ENCODE results near the gene ATG9B. TPM values are rescaled to one million over a fixed set of nuclear protein-coding genes. Genes with fewer than 3 reads are reported as not detected.
"Not testable (repeated sequence)": the region's sequence is repeated elsewhere in the genome, so short reads cannot be mapped to it uniquely, and the experiment has no call there.

Gene ATG9B
- total RNA-seq, 2 experiments from 2014 or later = 6.9 to 10.0 TPM

DNA sequence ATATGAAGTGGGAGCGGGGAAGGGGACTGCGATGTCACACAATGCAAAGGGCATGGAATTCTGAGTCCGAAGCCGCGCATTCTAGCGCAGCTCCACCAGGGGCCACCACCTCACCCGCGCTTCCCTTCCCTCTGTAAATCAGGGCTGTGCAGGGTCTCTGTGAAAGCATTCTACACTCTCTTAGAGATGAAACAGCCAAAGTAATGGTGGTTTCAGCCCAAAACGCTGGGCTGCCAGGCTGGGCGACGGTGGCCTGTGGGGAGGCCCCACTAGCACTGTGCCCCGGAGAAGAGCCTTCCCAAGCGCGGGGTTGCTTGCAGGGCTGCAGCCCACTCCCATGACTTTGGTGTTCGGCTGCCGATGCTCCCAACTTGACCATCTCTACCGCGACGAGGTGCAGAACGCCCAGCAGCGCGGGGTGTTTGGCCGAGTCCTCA is 11.4 kb downstream of the ATG9B start:
- H3K36me3 Mint-ChIP-seq (ENCODE audit: low read depth) = peaks cover 9% of the 10 kb centered on the region
- peaks cover 77% of the 10 kb centered on the region for H3K4me1 Mint-ChIP-seq
- CTCF ChIA-PET = interaction anchor here (0.6 to 1.4 kb wide), 4 partner anchors 15 to 38 kb away, joined by 3 to 9 read pairs (median 4); partner anchors contain the start of gene ABCB8
- H3K9me3 Mint-ChIP-seq (ENCODE audit: low read depth) = no peaks in the 10 kb centered on the region
- DNase-seq = peak; percentile 49
- peak overlapping the region; percentile 22 for H3K27ac Mint-ChIP-seq
- peak overlapping the region; percentile 8 for H3K4me3 Mint-ChIP-seq
- no peak for ATAC-seq
- intact Hi-C loops (cut with DNase I, micrococcal nuclease) = loop anchor here (1.0 to 5.0 kb wide), 6 partner anchors 15 to 214 kb away; partner anchors contain the start of genes ABCB8 (in 1 of the 2), ABCF2 (in 1 of the 2), CDK5 (in 1 of the 2) and SLC4A2 (in 1 of the 2)
- no peaks in the 10 kb centered on the region for H3K27me3 Mint-ChIP-seq
- POLR2A ChIA-PET = no interaction called here

DNA sequence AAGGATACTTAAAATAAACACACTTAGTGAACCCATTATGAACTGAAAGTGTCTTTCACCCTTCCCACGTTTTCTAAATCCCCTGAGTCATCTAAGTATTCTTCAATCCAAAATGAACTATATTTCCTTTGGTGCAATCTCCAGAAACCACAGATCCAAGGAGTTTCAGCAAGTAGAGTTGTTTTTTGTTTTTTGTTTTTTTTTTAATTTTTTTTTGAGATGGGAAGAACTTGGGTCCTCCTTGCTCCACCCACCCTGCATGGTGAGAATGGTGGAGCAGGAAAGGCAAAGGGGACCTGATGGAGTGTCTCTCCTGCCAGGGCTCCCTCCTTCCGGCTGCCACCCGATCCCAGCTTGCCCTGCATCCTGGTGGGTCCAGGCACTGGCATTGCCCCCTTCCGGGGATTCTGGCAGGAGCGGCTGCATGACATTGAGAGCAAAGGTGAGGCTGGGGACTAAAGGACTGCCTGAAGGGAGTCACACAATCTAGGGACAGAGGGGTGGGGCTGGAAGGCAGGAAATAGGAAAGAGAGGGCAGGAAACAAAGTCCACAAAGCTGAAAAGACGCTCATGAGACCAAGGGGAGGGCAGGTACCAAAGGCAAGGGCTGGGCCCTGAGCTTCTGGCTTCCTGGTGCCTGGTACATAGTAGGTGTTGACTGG is 12.1 kb downstream of the ATG9B start:
- H3K4me3 Mint-ChIP-seq = peak overlapping the region; percentile 26
- CTCF ChIA-PET = interaction anchor here (0.6 to 3.2 kb wide), 6 partner anchors 16 to 98 kb away, joined by 3 to 15 read pairs (median 3); no protein-coding TSS in a partner anchor
- no peaks in the 10 kb centered on the region for H3K27me3 Mint-ChIP-seq
- H3K4me1 Mint-ChIP-seq = peaks cover 77% of the 10 kb centered on the region
- intact Hi-C loops (cut with DNase I, micrococcal nuclease) = loop anchor here (2.0 to 5.0 kb wide), 4 partner anchors 37 to 215 kb away; partner anchors contain the start of genes ABCF2 (in 1 of the 2), CDK5 (in 1 of the 2) and SLC4A2 (in 1 of the 2)
- POLR2A ChIA-PET = interaction anchor here (0.8 kb wide), 1 partner anchor 14 kb away, joined by 6 read pairs; no protein-coding TSS in a partner anchor
- ATAC-seq = no peak
- H3K36me3 Mint-ChIP-seq (ENCODE audit: low read depth) = peaks cover 9% of the 10 kb centered on the region
- H3K9me3 Mint-ChIP-seq (ENCODE audit: low read depth) = no peaks in the 10 kb centered on the region
- no peak for DNase-seq
- H3K27ac Mint-ChIP-seq = peak overlapping the region; percentile 45

DNA sequence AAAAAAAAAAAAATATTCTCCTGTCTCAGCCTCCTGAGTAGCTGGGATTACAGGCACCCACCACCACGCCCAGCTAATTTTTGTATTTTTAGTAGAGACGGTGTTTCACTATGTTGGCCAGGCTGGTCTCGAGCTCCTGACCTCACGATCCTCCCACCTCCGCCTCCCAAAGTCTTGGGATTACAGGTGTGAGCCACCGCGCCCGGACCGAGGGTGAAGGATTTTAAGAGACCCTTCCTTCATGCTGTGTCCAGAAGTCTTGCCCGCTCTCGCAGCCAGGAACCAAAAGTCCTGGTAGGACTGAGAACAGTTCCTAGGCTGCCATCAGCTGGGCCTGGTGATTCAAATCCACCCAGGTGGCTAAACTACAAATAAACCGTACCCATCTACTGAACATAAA is 12.7 kb downstream of the ATG9B start:
- Mint-ChIP-seq H3K4me1 (peaks cover 75% of the 10 kb centered on the region), H3K27ac (peak overlapping the region; percentile 45), H3K4me3 (peak overlapping the region; percentile 26)
- not testable (repeated sequence) for H3K9me3 Mint-ChIP-seq (ENCODE audit: low read depth); ATAC-seq; H3K27me3 Mint-ChIP-seq; H3K36me3 Mint-ChIP-seq (ENCODE audit: low read depth); DNase-seq
- intact Hi-C loops (cut with DNase I, micrococcal nuclease) = loop anchor here (2.0 to 5.0 kb wide), 4 partner anchors 37 to 216 kb away; partner anchors contain the start of genes ABCF2 (in 1 of the 2), CDK5 (in 1 of the 2) and SLC4A2 (in 1 of the 2)
- ChIA-PET POLR2A (interaction anchor here (0.6 to 0.8 kb wide), 2 partner anchors 15 to 247 kb away, joined by 4 to 6 read pairs; no protein-coding TSS in a partner anchor), CTCF (interaction anchor here (0.6 to 4.0 kb wide), 9 partner anchors 15 to 155 kb away, joined by 3 to 35 read pairs (median 6); partner anchors contain the start of genes ABCB8, FASTK and NOS3)

DNA sequence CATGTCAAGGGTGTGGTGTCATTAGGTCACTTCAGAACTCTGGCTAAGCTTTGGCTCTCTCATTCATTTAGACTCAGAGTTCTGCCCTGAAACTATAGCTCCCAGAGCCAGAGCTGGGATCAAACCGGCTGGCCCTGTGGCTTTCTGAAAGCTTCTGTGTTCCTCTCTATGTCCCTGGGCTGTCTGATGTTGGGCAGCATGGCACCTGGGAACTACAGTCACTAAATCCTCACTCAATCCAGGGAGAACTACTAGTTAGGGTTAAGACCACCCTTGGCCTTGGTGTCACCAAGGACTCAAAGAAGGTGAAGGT is 13.2 kb downstream of the ATG9B start:
- Mint-ChIP-seq H3K36me3 (ENCODE audit: low read depth) (peaks cover 9% of the 10 kb centered on the region), H3K4me1 (peaks cover 71% of the 10 kb centered on the region), H3K27ac (peak overlapping the region; percentile 82), H3K4me3 (peak overlapping the region; percentile 66), H3K27me3 (no peaks in the 10 kb centered on the region), H3K9me3 (ENCODE audit: low read depth) (no peaks in the 10 kb centered on the region)
- intact Hi-C loops (cut with DNase I, micrococcal nuclease) = loop anchor here (5.0 kb wide), 3 partner anchors 39 to 216 kb away; partner anchors contain the start of genes ABCF2 (in 1 of the 2), CDK5 (in 1 of the 2) and SLC4A2 (in 1 of the 2)
- ATAC-seq = peak; percentile 14
- ChIA-PET CTCF (interaction anchor here (0.6 to 6.1 kb wide), 15 partner anchors 8 to 564 kb away, joined by 3 to 43 read pairs (median 4); partner anchors contain the start of genes ABCB8, ABCF2, FASTK and NOS3), POLR2A (interaction anchor here (0.6 to 0.8 kb wide), 3 partner anchors 15 to 247 kb away, joined by 4 to 6 read pairs (median 4); no protein-coding TSS in a partner anchor)
- DNase-seq = no peak

DNA sequence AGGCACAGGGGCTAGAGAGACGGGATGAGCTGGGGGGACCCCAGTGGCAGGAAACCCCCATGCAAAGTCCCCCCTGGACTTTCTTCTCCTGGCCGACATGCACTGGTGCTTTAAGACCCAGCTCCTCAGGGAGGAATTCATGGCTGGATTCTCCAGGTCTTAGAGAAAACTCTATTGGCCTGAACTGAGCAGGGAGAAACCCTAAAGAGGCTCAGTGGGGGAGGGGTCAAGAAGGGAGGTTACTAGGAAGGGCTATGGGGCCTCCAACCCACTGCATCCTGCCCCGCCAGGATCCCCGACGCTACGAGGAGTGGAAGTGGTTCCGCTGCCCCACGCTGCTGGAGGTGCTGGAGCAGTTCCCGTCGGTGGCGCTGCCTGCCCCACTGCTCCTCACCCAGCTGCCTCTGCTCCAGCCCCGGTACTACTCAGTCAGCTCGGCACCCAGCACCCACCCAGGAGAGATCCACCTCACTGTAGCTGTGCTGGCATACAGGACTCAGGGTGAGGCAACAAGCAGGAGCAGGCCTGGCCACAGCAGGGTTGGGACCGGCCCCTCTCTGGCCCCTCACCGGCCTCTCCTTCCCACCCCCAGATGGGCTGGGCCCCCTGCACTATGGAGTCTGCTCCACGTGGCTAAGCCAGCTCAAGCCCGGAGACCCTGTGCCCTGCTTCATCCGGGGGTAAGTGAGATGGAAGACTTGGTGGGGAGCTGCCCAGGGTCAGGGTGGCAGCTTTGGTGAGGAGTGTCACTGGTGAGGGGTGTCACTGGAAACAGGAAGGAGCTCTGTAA is 13.8 kb downstream of the ATG9B start:
- DNase-seq = peak; percentile 66
- peaks cover 68% of the 10 kb centered on the region for H3K4me1 Mint-ChIP-seq
- POLR2A ChIA-PET = interaction anchor here (0.6 kb wide), 2 partner anchors 133 to 430 kb away, joined by 3 to 4 read pairs; partner anchors contain the start of gene CRYGN

DNA sequence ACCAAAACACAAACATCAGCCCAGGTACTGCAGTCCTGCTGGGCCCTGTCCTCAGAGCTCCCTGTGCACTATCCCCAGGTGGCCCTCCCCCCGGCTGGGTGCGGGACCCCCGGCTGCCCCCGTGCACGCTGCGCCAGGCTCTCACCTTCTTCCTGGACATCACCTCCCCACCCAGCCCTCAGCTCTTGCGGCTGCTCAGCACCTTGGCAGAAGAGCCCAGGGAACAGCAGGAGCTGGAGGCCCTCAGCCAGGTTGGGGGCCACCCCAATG is 14.3 kb downstream of the ATG9B start:
- Mint-ChIP-seq H3K9me3 (ENCODE audit: low read depth) (no peaks in the 10 kb centered on the region), H3K27ac (no peak overlapping the region), H3K4me1 (peaks cover 63% of the 10 kb centered on the region), H3K27me3 (no peaks in the 10 kb centered on the region), H3K36me3 (ENCODE audit: low read depth) (peaks cover 5% of the 10 kb centered on the region), H3K4me3 (peak overlapping the region; percentile 66)
- ChIA-PET POLR2A (interaction anchor here (0.6 kb wide), 1 partner anchor 430 kb away, joined by 3 read pairs; the partner anchor contains the start of gene CRYGN), CTCF (interaction anchor here (0.8 to 6.1 kb wide), 12 partner anchors 10 to 563 kb away, joined by 3 to 43 read pairs (median 4); partner anchors contain the start of gene NOS3)
- ATAC-seq (no peak), DNase-seq (no peak)
- intact Hi-C loops (cut with DNase I, micrococcal nuclease) = loop anchor here (5.0 kb wide), 3 partner anchors 38 to 217 kb away; partner anchors contain the start of genes ABCF2 (in 1 of the 2), CDK5 (in 1 of the 2) and SLC4A2 (in 1 of the 2)

More for the DNA sequence above, 13.8 kb downstream of the ATG9B start:
- no peaks in the 10 kb centered on the region for H3K9me3 Mint-ChIP-seq (ENCODE audit: low read depth)
- intact Hi-C loops (cut with DNase I, micrococcal nuclease) = loop anchor here (5.0 kb wide), 3 partner anchors 38 to 217 kb away; partner anchors contain the start of genes ABCF2 (in 1 of the 2), CDK5 (in 1 of the 2) and SLC4A2 (in 1 of the 2)
- CTCF ChIA-PET = interaction anchor here (0.6 to 6.1 kb wide), 20 partner anchors 8 to 563 kb away, joined by 3 to 43 read pairs (median 4); partner anchors contain the start of genes ABCB8, ABCF2, FASTK and NOS3
- H3K4me3 Mint-ChIP-seq = peak overlapping the region; percentile 66
- peaks cover 9% of the 10 kb centered on the region for H3K36me3 Mint-ChIP-seq (ENCODE audit: low read depth)
- peak; percentile 28 for ATAC-seq
- H3K27me3 Mint-ChIP-seq = no peaks in the 10 kb centered on the region
- H3K27ac Mint-ChIP-seq = peak overlapping the region; percentile 82

DNA sequence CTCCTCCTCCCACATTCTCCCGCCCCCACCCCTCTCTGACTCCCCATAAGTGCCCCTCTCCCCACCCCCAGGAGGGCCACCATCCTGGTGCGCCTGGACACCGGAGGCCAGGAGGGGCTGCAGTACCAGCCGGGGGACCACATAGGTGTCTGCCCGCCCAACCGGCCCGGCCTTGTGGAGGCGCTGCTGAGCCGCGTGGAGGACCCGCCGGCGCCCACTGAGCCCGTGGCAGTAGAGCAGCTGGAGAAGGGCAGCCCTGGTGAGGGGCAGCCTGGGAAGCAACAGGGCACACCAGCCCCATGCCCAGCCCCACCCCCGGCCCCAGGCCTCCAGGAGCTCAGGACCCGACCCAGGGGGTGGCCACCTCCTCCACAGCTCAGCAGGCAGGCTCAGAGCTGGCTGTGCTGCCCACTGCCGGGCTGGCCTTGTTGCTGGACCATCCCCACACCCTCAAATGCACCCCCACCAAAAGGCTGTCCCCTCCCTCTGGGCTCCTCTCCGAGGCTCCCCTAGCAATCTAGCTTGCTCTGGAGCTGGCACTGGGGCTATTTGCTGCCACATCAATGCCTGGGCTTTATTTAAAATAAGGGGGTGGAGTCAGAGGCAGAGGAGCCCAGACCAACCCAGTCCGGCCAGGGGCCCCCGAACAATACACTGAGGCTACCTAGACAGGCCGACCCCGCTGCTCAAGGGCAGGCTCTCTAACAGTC is 14.8 kb downstream of the ATG9B start:
- Mint-ChIP-seq H3K36me3 (ENCODE audit: low read depth) (peaks cover 3% of the 10 kb centered on the region), H3K9me3 (ENCODE audit: low read depth) (no peaks in the 10 kb centered on the region), H3K4me1 (peaks cover 58% of the 10 kb centered on the region), H3K27ac (no peak overlapping the region), H3K4me3 (peak overlapping the region; percentile 55), H3K27me3 (no peaks in the 10 kb centered on the region)
- DNase-seq = no peak
- intact Hi-C loops (cut with DNase I, micrococcal nuclease) = loop anchor here (5.0 kb wide), 3 partner anchors 37 to 218 kb away; partner anchors contain the start of genes ABCF2 (in 1 of the 2), CDK5 (in 1 of the 2) and SLC4A2 (in 1 of the 2)
- POLR2A ChIA-PET = interaction anchor here (2.1 kb wide), 1 partner anchor 9 kb away, joined by 6 read pairs; no protein-coding TSS in a partner anchor
- ATAC-seq = no peak
- CTCF ChIA-PET = interaction anchor here (0.8 to 6.1 kb wide), 12 partner anchors 10 to 133 kb away, joined by 3 to 43 read pairs (median 12); partner anchors contain the start of genes ABCB8 and NOS3

DNA sequence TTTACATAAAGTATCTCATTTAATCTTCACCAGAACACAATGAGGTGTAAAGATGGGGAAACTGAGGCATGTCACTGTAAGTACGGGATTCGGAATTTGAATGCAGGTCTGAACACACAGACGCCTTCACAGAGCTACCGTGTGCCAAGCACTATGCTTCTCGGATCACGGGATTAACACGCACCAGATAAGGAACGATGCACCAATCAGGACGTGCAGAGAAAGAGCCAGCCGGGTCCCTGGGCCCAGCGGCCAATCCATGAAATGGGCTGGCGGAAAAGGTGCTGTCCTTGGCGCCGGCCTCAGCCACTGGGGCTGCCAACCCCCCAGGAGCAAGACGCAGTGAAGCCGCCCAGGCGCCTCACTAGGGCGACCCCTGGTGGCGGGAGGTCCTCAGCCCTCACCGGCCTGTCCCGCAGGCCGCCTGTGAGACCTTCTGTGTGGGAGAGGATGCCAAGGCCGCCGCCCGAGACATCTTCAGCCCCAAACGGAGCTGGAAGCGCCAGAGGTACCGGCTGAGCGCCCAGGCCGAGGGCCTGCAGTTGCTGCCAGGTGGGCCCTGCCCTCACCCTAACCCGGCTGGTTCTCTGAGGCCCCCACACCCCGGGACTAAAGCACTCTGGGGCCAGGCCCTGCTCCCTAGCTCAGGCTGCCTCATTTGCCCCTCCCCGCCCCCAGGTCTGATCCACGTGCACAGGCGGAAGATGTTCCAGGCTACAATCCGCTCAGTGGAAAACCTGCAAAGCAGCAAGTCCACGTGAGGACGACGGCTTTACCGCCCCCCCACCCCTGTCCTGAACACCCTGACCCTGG is 15.6 kb downstream of the ATG9B start:
- Mint-ChIP-seq H3K4me1 (peaks cover 53% of the 10 kb centered on the region), H3K27ac (peak overlapping the region; percentile 59), H3K4me3 (peak overlapping the region; percentile 55), H3K27me3 (no peaks in the 10 kb centered on the region), H3K36me3 (ENCODE audit: low read depth) (no peaks in the 10 kb centered on the region), H3K9me3 (ENCODE audit: low read depth) (no peaks in the 10 kb centered on the region)
- intact Hi-C loops (cut with DNase I, micrococcal nuclease) = no loop called here
- CTCF ChIA-PET = interaction anchor here (0.6 to 6.1 kb wide), 15 partner anchors 8 to 476 kb away, joined by 3 to 43 read pairs (median 5); partner anchors contain the start of genes ABCB8 and NOS3
- DNase-seq (peak; percentile 89), ATAC-seq (peak; percentile 67)
- POLR2A ChIA-PET = interaction anchor here (1.0 to 2.1 kb wide), 2 partner anchors 10 to 14 kb away, joined by 4 to 6 read pairs; no protein-coding TSS in a partner anchor

DNA sequence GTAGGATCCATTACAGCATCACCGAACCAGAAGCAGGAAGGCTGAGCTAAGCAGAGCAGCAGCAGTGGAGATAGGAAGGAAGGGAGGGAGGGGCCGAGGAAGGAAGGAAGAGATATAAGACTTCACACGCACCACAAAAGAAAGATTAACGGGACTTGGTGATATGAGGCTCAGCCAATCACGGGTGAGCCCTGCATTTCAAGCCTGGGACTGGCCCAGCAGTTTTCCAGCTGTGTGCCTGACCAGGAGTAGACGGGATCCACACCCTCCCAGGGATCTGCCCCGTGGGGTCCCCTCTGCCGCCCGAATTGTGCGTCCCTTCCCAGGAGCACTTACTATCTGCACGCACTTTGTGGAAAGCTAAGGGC is 16.2 kb downstream of the ATG9B start:
- peak overlapping the region; percentile 59 for H3K27ac Mint-ChIP-seq
- ATAC-seq (peak; percentile 24), DNase-seq (no peak)
- H3K9me3 Mint-ChIP-seq (ENCODE audit: low read depth) = no peaks in the 10 kb centered on the region
- ChIA-PET POLR2A (interaction anchor here (1.0 to 2.1 kb wide), 2 partner anchors 11 to 13 kb away, joined by 4 to 6 read pairs; no protein-coding TSS in a partner anchor), CTCF (interaction anchor here (0.6 to 6.1 kb wide), 13 partner anchors 8 to 475 kb away, joined by 3 to 43 read pairs (median 4); partner anchors contain the start of gene ABCB8)
- no peaks in the 10 kb centered on the region for H3K27me3 Mint-ChIP-seq
- peaks cover 52% of the 10 kb centered on the region for H3K4me1 Mint-ChIP-seq
- intact Hi-C loops (cut with DNase I, micrococcal nuclease) = no loop called here
- peak overlapping the region; percentile 55 for H3K4me3 Mint-ChIP-seq
- H3K36me3 Mint-ChIP-seq (ENCODE audit: low read depth) = no peaks in the 10 kb centered on the region
